HG03064 (cell line): Measurements from ENCODE around the gene ZNF282.

ENCODE experiments used
- ATAC-seq: cut with Tn5 transposase; IDR thresholded peaks from one replicate; pipeline ENCODE4 v1.9.1; 2021; ENCODE audit warnings: low read depth; ENCODE audit not compliant: unreplicated experiment

Gene ZNF282

DNA sequence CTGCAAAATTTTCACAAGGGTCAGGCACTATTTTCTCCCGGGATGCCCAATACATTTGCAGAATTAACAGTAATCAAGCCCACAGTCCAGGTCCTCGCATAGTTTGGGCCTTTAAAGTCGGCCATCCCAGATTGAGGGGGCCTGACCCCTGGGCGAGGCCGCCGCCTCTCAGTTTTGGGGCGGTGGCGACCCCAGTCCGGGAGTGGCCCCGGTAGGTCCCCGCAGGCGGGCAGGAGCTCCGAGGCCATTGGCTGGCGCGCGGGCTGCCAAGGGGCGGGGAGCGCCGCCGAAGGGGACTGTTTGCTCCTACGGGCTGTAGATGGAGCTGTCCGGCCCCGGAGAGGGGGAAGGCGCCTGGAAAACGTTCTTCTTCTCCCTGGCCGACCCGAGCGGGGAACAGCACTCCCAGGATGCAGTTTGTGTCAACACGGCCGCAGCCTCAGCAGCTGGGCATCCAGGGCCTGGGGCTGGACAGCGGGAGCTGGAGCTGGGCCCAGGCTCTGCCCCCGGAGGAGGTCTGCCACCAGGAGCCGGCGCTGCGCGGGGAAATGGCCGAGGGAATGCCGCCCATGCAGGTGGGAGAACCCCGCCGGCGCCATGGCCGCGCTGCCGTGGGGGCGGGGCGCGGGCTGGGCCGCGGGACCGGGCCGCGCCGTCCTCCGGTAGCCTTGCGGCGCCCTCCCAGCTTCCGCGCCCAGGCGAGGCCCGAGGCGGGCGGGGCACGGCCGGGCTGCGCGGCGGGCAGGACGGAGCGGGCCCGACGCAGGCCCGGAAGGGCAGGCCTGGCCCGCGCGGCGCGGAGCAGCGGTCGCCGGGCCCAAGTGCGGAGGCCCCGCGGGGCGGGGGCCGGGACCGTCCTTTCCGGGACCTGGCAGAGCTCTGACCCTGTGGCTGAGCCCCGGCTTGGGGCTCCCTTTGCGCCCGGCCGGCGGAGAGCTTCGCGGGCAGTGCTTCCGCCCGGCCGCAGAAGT lies at the start of gene ZNF282:
Gene ZNF282, plus strand, starts transcription at position 367 of the 971 bp plus-strand sequence. Its CDS starts 44 bp downstream, at position 411.
- ATAC-seq: peak; percentile 93

DNA sequence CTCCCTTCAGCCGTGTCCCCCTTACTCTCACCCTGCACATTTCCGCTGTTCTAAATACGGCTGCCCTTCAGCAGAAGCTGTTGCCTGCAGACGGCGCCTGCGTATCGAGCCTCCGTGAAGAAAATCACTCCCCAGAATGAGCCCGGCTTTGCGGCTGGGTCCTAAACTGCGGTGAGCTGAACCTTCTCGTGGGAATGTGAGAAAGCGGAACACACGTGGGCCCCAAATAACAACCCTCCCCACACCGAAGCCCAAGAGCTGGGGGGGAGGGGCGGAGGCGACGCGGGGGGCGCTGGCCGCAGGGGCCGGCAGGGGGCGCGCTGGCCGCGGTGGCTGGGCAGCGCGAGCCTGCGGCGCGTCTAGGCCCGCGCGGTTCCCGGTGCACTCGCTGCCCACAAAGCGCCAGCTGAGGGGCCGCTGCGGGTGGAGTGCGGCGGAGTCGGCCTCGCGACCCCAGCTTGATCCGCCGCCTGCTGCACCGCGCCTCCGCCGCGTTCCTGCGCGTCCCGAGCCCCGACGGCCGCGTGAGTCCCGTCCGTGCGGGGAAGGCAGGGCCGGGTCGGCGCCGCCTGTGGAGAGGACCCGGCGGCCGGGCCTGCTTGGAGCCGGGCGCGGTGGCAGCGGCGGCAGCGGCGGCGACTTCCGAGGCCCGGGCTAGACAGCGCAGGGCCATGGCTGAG lies 48.1 kb upstream of the ZNF282 start, which contains the start of gene ZNF398:
Gene ZNF398, plus strand, starts transcription at position 382 of the 680 bp plus-strand sequence. Its CDS starts 290 bp downstream, at position 672.
- ATAC-seq: peak; percentile 72

DNA sequence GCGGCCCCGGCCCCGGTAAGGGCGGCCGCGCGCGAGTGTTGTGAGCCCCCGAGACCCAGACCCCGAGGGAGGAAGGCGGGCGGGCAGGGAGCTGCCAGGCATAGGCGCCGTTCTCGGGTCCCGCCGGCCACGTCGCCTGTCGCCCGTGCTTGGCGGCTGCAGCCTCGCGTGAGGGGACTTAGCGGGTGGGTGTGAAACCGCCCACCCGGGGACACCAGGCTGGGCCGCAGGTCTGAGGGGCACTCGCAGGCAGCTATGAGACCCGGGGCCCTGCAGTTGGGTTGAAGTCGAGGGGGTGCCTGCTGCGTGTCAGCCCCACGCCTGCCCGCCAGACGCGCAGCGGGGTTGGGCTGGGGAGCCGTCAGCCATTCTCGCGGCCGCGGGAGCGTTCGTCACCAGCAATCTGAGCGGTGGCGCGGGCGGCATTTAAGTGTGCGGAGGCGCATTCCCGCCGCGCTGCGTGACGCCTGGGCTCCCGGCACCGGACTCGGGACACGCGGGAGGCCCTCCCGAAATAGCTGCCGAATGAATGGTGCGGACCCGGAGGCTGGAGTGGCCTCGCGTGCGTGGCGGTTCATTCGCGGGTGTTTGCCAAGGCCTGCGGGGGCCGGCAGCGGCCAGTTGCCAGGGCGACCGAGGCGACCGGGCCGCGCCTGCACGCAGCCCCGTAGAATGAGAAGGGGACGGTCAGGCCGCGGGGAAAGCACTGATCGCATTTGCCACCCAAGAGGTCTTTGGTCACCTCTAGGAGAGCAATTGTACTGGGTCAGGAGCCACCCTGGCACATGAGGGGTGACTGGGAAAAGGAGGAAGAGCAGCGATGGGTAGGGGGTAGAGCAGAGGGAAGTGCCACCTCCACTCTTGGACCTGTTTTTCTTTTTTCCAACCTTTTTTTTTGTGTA lies 47.3 kb upstream of the ZNF282 start:
- peak; percentile 30 for ATAC-seq

DNA sequence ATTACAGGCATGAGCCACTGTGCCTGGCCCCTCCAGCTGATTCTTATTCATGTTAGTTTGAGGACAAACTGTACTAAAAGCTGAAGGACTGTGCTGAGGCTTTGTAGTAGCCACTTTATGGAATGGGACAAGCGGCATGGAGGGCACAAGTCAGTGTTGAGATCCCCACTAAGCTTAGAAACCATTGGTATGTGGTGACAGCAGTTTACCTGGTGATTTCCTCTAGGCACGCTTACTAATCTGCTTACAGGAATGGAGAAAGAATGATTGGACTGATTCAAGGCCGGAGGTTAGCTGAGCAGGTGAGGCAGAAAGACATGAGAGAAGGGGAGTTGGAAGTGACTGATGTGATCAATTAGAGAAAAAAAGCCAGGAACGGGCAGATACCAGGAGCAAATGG lies 44.4 kb upstream of the ZNF282 start:
- no peak for ATAC-seq

DNA sequence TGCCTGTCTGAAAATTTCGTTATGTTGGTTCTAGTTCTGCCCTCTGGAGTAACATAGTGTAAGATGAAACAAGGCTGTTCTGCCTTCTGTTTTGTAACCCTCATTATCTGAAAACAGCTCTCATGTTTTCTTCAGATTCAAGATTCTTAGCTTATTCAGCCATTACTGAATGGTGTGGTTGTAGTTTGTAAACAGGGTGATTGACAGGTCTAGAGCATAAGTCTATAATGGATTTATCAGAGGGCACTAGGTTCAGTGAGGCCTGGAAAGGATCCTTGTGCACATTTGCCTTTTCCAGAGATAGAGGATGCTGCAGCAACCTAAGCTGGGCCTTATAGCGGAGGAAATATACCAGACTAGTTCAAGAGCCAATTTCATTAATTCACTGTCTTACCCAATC lies 42.0 kb upstream of the ZNF282 start:
- no peak for ATAC-seq

DNA sequence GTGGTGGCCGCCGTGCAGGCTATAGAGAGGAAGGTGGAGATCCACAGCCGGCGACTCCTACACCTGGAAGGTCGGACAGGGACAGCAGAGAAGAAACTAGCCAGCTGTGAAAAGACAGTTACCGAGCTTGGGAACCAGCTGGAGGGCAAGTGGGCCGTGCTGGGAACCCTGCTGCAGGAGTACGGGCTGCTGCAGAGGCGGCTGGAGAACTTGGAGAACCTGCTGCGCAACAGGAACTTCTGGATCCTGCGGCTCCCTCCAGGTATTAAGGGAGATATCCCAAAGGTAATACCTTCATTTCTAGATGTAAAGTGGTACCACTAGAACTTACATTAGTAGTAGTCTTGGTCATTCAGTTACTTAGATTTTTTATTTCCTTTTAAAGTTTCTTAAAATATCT lies 41.3 kb upstream of the ZNF282 start:
- ATAC-seq: no peak

DNA sequence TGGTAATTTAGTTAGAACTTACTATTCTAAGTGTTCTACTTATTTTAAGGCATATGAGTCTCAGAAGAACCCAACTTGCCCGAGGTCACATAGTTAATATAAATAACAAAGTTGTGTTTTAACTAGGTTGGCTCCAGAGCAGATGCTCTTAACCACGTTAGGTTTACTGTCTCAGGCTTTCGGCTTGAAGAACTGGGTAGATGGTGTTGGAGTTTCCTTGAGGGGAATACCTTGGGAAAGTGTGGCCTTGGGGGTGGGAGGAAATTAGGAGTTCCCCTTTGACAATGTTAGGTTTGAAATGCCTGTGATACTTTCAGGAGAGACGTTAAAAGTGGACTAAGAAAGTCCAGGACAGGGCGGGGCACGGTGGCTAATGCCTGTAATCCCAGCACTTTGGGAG lies 38.4 kb upstream of the ZNF282 start:
- ATAC-seq: no peak

DNA sequence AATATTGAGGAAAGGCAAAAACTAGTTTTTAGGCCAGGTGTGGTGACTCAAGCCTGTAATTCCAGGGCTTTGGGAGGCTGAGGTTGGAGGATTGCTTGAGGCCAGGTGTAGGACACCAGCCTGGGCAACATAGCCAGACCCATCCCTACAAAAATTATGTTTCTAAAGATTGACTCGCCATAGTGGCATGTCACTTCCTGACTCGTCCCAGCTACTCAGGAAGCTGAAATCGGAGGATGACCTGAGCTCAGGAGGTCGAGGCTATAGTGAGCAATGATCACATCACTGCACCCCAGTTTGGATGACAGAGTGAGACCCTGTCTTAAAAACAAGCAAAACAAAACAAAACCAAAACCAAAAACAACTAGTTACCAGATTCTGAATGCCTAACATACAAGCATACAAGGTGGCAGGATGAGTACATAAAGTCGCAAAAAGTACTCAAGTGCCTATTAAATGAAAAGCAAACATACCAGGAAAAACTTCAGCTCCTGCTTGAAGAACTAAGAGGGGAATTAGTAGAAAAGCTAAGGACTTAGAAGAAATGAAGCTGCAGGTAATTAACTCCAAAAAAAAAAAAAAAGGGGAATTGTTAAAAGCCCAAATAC lies 34.0 kb upstream of the ZNF282 start:
- no peak for ATAC-seq

DNA sequence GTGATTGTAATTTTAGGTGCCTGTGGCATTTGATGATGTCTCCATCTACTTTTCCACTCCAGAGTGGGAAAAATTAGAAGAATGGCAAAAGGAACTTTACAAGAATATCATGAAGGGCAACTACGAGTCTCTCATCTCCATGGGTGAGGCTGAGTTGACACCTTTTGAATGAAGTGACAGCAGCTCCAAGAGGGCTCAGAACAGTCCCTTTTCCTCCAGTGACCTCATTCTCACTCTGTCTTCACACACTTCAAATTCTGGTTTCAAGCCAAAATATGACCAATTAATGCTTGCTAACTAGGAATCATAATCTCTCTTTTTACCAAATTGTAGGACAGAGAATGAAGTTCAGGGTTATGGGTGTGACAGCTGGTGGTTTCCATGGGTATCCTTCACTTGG lies 29.2 kb upstream of the ZNF282 start:
- no peak for ATAC-seq

DNA sequence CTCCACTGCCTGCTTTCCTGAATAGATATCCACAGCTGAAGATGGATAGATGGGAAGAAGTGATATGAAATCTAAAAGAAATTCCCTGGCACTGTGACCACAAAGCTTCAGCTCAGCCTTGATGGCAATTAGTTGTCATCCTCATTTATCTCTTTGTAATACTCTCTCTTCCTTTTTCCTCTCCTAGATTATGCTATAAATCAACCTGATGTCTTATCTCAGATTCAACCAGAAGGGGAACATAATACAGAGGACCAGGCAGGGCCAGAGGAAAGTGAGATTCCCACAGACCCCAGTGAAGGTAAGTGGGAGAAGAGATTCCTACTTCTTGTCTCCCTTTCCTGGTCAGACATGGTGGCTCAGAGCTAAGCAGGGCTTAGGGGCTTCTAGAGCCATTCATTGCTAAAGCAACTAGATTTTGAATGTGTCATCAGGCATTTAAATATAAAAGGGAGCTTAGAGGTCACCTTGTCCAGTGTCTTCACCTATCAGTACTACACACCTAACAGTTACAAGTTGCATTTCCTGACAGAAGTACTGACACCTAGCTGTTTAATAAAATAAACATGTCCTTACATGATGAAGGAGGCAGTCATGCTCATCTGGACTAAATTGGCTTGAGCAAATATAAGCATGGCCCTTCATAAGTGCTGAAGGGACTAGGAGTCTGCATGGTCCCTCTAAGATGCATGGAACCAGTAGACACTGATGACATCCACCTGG lies 28.6 kb upstream of the ZNF282 start:
- ATAC-seq: no peak

DNA sequence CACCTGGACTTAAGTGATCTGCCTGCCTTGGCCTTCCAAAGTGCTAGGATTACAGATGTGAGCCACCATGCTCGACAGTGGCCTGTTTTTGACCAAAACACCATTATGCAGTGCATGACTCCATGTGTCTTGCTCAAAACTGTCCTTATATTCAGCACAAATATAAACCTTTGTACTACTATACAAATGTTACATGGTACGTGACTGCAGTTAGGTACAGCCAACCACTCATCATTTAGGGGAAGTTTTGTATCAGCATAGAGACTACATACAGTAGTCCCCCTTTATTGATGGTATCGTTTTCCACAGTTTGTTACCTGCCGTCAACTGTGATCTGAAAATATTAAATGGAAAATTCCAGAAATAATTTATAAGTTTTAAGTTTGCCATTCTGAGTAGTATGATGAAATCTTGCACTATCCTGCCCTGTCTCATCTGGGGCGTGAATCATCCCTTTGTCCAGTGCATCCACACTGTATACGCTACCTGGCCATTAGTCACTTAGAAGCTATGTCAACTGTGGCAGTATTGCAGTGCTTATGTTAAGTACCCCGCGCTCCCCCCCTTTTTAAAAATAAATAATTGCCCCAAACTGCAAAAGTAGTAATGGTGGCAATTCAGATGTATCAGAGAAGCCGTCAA lies 23.3 kb upstream of the ZNF282 start:
- no peak for ATAC-seq

DNA sequence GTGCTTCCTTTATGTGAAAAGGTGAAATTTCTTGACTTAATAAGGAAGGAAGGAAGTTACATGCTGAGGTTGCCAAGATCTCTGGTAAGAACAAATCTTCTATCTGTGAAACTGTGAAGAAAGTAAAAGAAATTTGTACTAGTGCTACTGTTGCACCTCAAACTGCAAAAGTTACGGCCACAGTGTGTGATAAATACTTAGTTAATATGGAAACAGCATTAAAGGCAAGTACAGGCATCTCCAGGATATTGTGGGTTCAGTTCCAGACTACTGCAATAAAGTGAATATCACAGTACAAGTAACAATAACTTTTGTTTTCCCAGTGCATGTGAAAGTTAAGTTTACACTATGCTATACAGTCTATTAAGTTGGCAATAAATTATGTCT lies 22.8 kb upstream of the ZNF282 start:
- ATAC-seq: no peak

DNA sequence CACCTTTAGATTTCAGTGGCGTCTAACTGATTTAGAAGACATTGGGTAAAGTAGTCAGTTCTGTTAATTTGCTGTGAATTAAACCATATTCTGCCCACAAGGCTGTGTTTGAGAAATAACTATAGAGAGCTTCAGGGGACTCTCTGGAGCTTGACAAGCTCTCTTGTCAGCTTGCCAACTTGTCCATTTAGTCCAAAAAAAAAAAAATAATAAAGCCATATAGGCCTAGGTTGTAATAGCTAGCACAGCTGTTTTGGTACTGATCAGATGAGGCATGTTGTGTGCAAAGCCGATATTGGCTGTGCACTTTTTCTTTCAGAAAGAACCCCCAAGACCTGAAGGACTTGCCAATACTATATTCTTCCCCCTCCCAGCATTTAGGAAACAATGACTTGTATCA lies 20.2 kb upstream of the ZNF282 start:
- no peak for ATAC-seq

DNA sequence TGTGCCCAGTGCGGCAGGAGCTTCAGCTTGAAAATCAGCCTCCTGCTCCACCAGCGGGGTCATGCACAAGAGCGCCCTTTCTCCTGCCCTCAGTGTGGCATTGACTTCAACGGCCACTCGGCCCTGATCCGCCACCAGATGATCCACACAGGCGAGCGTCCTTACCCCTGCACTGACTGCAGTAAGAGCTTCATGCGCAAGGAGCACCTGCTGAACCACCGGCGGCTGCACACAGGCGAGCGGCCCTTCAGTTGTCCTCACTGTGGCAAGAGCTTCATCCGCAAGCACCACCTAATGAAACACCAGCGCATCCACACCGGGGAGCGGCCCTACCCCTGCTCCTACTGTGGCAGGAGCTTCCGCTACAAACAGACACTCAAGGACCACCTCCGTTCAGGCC lies 16.1 kb upstream of the ZNF282 start:
- no peak for ATAC-seq

DNA sequence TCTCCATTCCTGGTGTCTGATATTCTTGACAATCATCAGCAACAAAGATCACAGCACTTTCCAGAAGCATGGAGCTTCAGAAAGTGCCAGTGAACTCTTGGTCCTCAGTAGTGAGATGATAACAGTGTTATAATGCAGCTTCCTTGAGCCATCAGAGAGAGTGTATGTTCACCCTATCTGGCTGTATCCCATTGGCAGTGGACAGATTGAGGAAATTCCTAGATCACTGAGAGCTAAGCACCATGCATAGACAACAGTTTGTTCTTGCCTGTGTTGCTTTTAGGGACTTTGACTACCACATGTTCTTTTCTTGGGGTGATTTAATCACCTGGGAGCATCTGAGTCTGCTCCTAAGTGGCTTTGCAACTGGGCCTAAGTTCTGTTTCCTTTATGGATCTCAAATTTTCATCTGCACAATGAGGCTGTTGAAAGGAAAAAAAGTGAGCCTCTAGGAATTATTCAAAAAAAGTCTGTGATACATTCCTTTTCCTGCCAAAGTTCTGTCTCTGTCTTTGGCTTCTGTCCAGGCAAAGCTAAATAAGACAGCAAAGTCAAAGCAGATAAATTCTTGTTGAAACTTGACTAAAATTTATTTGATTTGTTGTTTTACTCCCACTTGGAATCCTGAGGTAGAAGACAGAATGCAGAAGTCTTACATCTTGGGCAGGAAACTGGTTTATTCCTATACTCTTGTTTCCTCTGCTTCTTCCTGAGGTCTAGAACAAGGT lies 14.5 kb upstream of the ZNF282 start:
- ATAC-seq: no peak

DNA sequence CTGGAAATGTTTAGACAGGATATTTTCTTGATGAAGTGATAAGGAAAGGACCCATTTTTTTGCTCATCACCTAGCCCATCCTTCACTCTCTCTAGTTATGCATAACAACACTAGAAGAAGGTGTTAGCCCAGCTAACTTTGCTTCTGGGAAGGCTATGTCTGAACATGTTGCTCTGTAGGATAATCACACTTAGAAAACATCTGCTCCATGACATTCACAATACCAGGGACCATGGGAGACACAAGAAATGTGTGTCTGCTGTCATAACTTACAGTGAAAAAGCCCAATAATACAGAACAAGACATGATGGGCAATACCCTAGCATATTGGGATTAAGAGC lies 13.9 kb upstream of the ZNF282 start:
- ATAC-seq: no peak

DNA sequence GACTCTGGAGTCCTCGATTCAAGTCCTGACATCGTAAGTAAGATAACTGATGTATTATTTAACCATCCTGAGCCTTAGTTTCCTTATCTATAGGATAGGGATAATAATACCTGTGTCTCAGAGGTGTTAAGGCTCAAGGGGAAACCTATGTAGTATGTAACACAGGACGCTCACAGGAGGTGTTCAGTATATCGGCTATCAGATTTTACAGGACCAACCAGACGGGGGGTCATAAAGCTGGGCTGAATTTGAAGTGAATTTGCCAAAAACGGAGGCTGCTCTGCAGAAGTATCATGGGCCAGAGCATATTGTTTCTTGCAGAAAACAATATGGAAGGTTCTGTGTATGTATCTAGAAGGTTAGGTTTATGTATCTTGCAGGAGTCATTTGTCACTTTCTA lies 11.1 kb upstream of the ZNF282 start:
- ATAC-seq: no peak

DNA sequence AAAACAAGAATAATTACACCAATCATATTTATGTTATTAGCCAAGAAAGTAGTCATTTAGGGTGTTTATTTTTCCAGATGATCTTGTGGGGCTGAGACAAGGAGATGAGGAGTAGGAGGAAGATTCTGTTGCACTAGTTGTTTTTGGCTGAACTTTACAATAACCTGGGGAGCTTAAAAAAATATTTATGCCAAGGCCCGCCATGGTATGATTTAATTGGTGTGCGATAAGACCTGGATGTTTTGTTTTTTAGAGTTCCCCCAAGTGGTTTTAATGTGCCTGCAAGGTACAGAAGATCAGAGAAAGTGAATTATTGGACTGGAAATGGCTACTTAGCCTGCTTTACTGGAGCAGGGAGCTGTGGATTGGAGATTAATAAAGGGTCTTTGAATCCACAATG lies 7.1 kb upstream of the ZNF282 start:
- ATAC-seq: no peak
